RWPE2 (cell line): ENCODE data around the gene PTPRU.

Experiments used
- ATAC-seq: fragments of 200-7000 bp; cut with Tn5 transposase; 3 replicates; pipeline ENCODE4 v1.9.1; 2021; ENCODE audit warnings: low read depth
- DNase-seq: peaks from one replicate; pipeline ENCODE4 v3.0.0-alpha.2; 2020; ENCODE audit warnings: low spot score
- H3K27ac ChIP-seq: fragments of 450-650 bp; 2 replicates; pipeline ENCODE4 v1.5.1; 2017; ENCODE audit warnings: mild to moderate bottlenecking; ENCODE audit not compliant: poor library complexity, severe bottlenecking
- H3K27me3 ChIP-seq: fragments of 250-450 bp; sonication (Bioruptor Pico); 2 replicates; pipeline ENCODE4 v1.5.1; 2021; ENCODE audit warnings: mild to moderate bottlenecking, moderate library complexity; ENCODE audit not compliant: insufficient read depth, poor library complexity, severe bottlenecking
- H3K36me3 ChIP-seq: fragments of 250-450 bp; sonication (Bioruptor Pico); 2 replicates; pipeline ENCODE4 v1.5.1; 2020; ENCODE audit warnings: low read depth, mild to moderate bottlenecking, moderate library complexity
- H3K4me1 ChIP-seq: fragments of 250-450 bp; sonication (Bioruptor Pico); 2 replicates; pipeline ENCODE4 v1.5.1; 2021; ENCODE audit warnings: mild to moderate bottlenecking, moderate library complexity; ENCODE audit not compliant: insufficient read depth, poor library complexity, severe bottlenecking
- H3K4me3 ChIP-seq: fragments of 250-450 bp; sonication (Bioruptor Pico); 2 replicates; pipeline ENCODE4 v1.5.1; 2021; ENCODE audit warnings: mild to moderate bottlenecking, moderate library complexity; ENCODE audit not compliant: severe bottlenecking
- H3K9me3 ChIP-seq: fragments of 250-450 bp; sonication (Bioruptor Pico); 2 replicates; pipeline ENCODE4 v1.5.1; 2021; ENCODE audit warnings: mild to moderate bottlenecking, moderate library complexity; ENCODE audit not compliant: severe bottlenecking
- CTCF ChIP-seq: fragments of 450-650 bp; IDR thresholded peaks from one replicate; pipeline ENCODE4 v1.5.1; 2017; ENCODE audit warnings: mild to moderate bottlenecking, moderate library complexity; ENCODE audit not compliant: poor library complexity, severe bottlenecking

The PTPRU gene

GRCh38 chr1:29356663-29357062 lies 120.3 kb downstream of the PTPRU start:
- no peaks in the 10 kb centered on the region for H3K36me3 ChIP-seq
- DNase-seq (no peak), ATAC-seq (peak; percentile 48; the same call in 1 of the 3 replicates)
- no peaks in the 10 kb centered on the region for H3K27me3 ChIP-seq
- no peak overlapping the region for H3K27ac ChIP-seq
- TF ChIP-seq CTCF = no peak
- H3K4me1 ChIP-seq = no peaks in the 10 kb centered on the region
- no peak overlapping the region for H3K4me3 ChIP-seq
- no peaks in the 10 kb centered on the region for H3K9me3 ChIP-seq

- Histone ChIP-seq H3K9me3 (no peaks in the 10 kb centered on the region), H3K27ac (no peak overlapping the region), H3K36me3 (no peaks in the 10 kb centered on the region), H3K4me1 (no peaks in the 10 kb centered on the region), H3K4me3 (no peak overlapping the region), H3K27me3 (no peaks in the 10 kb centered on the region)
- DNase-seq (no peak), ATAC-seq (no peak)
- no peak for TF ChIP-seq CTCF
Observed at GRCh38 chr1:29357452-29357851, 121.1 kb downstream of the PTPRU start.

GRCh38 chr1:29358183-29358582 lies 121.9 kb downstream of the PTPRU start:
- Histone ChIP-seq H3K4me3 (no peak overlapping the region), H3K27me3 (no peaks in the 10 kb centered on the region), H3K27ac (no peak overlapping the region), H3K36me3 (no peaks in the 10 kb centered on the region), H3K9me3 (no peaks in the 10 kb centered on the region), H3K4me1 (no peaks in the 10 kb centered on the region)
- ATAC-seq = no peak
- DNase-seq = no peak
- no peak for TF ChIP-seq CTCF

- no peak for DNase-seq
- Histone ChIP-seq H3K4me1 (no peaks in the 10 kb centered on the region), H3K36me3 (no peaks in the 10 kb centered on the region), H3K4me3 (no peak overlapping the region), H3K9me3 (no peaks in the 10 kb centered on the region), H3K27ac (no peak overlapping the region), H3K27me3 (no peaks in the 10 kb centered on the region)
- no peak for ATAC-seq
- TF ChIP-seq CTCF = no peak
Observed at GRCh38 chr1:29360768-29361167, 124.4 kb downstream of the PTPRU start.

GRCh38 chr1:29361686-29362085 lies 125.4 kb downstream of the PTPRU start:
- DNase-seq (no peak), ATAC-seq (no peak)
- TF ChIP-seq CTCF = no peak
- H3K36me3 ChIP-seq = no peaks in the 10 kb centered on the region
- no peaks in the 10 kb centered on the region for H3K27me3 ChIP-seq
- no peaks in the 10 kb centered on the region for H3K4me1 ChIP-seq
- no peaks in the 10 kb centered on the region for H3K9me3 ChIP-seq
- H3K27ac ChIP-seq = no peak overlapping the region
- H3K4me3 ChIP-seq = no peak overlapping the region
